Mesothelial cell of epicardium (in vitro differentiated cells): Measurements from ENCODE around the gene RNASEH2B. TPM values are rescaled to one million over a fixed set of nuclear protein-coding genes. Genes with fewer than 3 reads are reported as not detected.

Experiments
- DNase-seq, 2 experiments: peaks; one replicate each; pipeline ENCODE4 v3.0.0; 2021; ENCODE audit warnings: low spot score in 2 of 2; ENCODE audit not compliant: unreplicated experiment in 2 of 2
- H3K27ac Mint-ChIP-seq: 2 replicates; pipeline ENCODE4 v1.8.0; 2021; ENCODE audit warnings: mixed read lengths
- H3K27me3 Mint-ChIP-seq: 2 replicates; pipeline ENCODE4 v1.8.0; 2021; ENCODE audit warnings: low read depth, mixed read lengths
- H3K36me3 Mint-ChIP-seq: 2 replicates; pipeline ENCODE4 v1.8.0; 2021; ENCODE audit warnings: mixed read lengths
- H3K4me1 Mint-ChIP-seq: 2 replicates; pipeline ENCODE4 v1.8.0; 2021; ENCODE audit warnings: mixed read lengths
- H3K4me3 Mint-ChIP-seq: 2 replicates; pipeline ENCODE4 v1.8.0; 2021; ENCODE audit warnings: mild to moderate bottlenecking, moderate library complexity, mixed read lengths
- H3K9me3 Mint-ChIP-seq: 2 replicates; pipeline ENCODE4 v1.8.0; 2021; ENCODE audit warnings: mixed read lengths
- CTCF ChIP-seq: fragments of 200-600 bp; sonication (generic); IDR thresholded peaks from one replicate; pipeline ENCODE4 v1.5.0; 2021; ENCODE audit warnings: antibody characterized with exemption; ENCODE audit not compliant: unreplicated experiment
- total RNA-seq: library from RNA; stranded (reverse); gene quantifications from 3 replicates; pipeline ENCODE4 v1.2.1, GENCODE V29; 2021

RNASEH2B gene
- total RNA-seq, 1 donor from 2014 or later: 47.4 TPM

- DNase-seq: no peak
- Mint-ChIP-seq H3K27me3 (no peaks in the 10 kb centered on the region), H3K4me3 (no peak overlapping the region), H3K4me1 (peaks cover 23% of the 10 kb centered on the region), H3K36me3 (no peaks in the 10 kb centered on the region), H3K9me3 (no peaks in the 10 kb centered on the region), H3K27ac (no peak overlapping the region)
- no peak for TF ChIP-seq CTCF
These were observed 91.1 kb downstream of the RNASEH2B start for GRCh38 chr13:51000571-51001260.

GRCh38 chr13:51001335-51001734 lies 91.7 kb downstream of the RNASEH2B start:
- H3K27me3 Mint-ChIP-seq: no peaks in the 10 kb centered on the region
- no peak for TF ChIP-seq CTCF
- H3K4me3 Mint-ChIP-seq: no peak overlapping the region
- H3K27ac Mint-ChIP-seq: no peak overlapping the region
- peaks cover 20% of the 10 kb centered on the region for H3K4me1 Mint-ChIP-seq
- DNase-seq: no peak
- H3K36me3 Mint-ChIP-seq: no peaks in the 10 kb centered on the region
- no peaks in the 10 kb centered on the region for H3K9me3 Mint-ChIP-seq

GRCh38 chr13:51002736-51003135 lies 93.1 kb downstream of the RNASEH2B start:
- DNase-seq: no peak
- Mint-ChIP-seq H3K36me3 (no peaks in the 10 kb centered on the region), H3K27ac (no peak overlapping the region), H3K4me1 (peaks cover 11% of the 10 kb centered on the region), H3K4me3 (no peak overlapping the region), H3K27me3 (no peaks in the 10 kb centered on the region), H3K9me3 (no peaks in the 10 kb centered on the region)
- TF ChIP-seq CTCF: no peak

- Mint-ChIP-seq H3K36me3 (no peaks in the 10 kb centered on the region), H3K4me3 (no peak overlapping the region), H3K27ac (no peak overlapping the region), H3K27me3 (no peaks in the 10 kb centered on the region), H3K9me3 (no peaks in the 10 kb centered on the region), H3K4me1 (peaks cover 9% of the 10 kb centered on the region)
- TF ChIP-seq CTCF: no peak
- DNase-seq: no peak
These were observed 94.1 kb downstream of the RNASEH2B start for GRCh38 chr13:51003642-51004041.

- Mint-ChIP-seq H3K36me3 (no peaks in the 10 kb centered on the region), H3K4me1 (peaks cover 9% of the 10 kb centered on the region), H3K27me3 (no peaks in the 10 kb centered on the region), H3K9me3 (no peaks in the 10 kb centered on the region), H3K27ac (no peak overlapping the region), H3K4me3 (no peak overlapping the region)
- no peak for TF ChIP-seq CTCF
- DNase-seq: no peak
These were observed 94.7 kb downstream of the RNASEH2B start for GRCh38 chr13:51004111-51004865.
